SIG-M5 treated with dmso at 0.1 percent for 504 hours (cell line): Measurements from ENCODE around the gene CTNNA1.
"Not testable (repeated sequence)": the region's sequence is repeated elsewhere in the genome, so short reads cannot be mapped to it uniquely, and the experiment has no call there.

ENCODE experiments used
- DNase-seq: peaks from one replicate; lab custom pipeline; 2025; ENCODE audit not compliant: unreplicated experiment; lab: John Stamatoyannopoulos, UW

Gene CTNNA1

DNA sequence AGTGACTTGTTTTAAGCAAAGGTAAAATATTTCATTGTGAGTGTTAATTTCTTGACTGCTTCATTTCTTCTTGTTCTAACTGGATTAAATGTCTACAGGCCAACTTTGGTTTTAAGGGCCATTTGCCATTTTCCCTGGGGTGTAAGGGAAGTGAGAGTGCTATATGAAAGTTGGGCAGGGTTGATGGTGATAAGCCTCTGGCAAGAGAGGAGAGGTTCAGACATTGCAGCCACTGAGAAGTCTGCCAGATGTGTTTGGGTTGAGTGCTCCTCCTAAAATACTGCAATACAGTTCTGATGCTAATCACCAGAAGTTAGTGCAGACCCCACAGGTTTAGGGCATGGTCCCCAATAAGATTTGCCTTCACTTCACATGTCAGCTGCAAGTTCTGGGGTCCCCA, 136.8 kb downstream of the CTNNA1 start:
- DNase-seq = no peak

DNA sequence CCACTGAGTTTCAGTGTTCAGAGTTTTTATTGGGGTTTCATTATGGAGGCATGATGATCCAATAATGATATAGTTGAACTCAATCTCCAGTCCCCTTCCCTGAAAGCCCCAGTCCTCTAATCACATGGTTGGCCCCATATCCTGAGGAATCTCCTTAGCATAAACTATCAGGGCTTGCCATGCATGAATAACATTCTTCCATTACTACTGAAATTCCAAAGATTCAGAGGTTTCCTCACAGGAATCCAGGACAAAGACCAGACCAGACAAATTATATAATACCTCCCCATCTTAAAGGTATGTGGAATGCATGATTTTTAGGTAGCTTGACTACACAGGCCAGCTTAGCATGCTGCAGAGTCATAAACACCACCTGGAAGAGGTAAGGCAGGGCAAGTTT, 137.4 kb downstream of the CTNNA1 start:
- DNase-seq = no peak

DNA sequence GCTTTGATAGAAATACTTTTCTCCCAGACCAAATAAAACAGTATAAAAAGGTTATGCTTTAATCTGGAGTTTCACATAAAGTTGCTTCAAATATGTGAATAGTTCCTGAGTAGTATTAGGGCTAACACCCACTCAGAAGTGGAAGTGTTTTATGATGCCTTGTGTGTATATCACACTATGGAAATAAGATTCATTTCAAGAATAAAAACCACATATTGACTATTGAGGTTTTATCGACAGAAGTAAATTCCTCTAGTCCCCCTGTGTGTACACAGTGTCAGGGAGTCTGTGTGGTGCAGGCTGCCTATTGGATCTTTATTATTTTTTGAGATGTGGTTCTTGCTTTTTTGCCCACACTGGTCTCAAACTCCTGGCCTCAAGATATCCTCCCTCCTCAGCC, 142.7 kb downstream of the CTNNA1 start:
- DNase-seq = no peak

DNA sequence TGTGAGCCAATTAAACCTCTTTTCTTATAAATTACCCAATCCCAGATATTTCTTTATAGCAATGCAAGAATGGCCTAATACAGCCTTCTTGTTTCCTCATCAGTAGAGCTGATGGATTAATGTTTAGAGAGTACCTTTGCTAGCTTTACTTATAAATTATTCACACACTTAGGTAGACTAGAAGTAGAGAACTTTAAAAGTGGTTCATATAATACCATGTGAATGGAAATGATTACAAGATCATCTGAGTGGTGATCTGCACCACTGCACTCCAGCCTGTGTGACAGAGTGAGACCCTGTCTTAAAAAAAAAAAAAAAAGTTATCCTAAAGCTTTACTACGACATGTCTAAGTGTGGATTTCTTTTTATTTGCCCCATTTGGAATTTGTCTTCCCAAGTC, 145.1 kb downstream of the CTNNA1 start:
- no peak for DNase-seq

DNA sequence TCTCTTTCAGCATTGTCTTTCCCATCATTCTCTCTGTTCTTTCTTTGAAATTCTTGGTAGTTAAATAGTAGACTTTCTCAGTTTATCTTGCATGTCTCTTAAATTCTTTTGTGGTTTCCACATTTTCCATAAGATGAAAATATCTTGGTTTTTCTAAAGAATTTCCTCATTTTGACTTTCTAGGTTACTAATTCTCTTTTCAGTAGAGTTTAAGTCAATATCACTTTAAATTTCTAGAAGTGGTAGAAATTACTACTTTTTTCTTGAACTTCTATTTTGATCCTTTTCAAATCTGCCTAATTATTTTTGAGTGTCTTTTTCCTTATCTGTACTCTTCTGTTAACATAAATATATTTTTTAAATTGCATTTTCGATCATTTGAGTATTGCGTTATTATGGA, 145.5 kb downstream of the CTNNA1 start:
- DNase-seq = no peak

DNA sequence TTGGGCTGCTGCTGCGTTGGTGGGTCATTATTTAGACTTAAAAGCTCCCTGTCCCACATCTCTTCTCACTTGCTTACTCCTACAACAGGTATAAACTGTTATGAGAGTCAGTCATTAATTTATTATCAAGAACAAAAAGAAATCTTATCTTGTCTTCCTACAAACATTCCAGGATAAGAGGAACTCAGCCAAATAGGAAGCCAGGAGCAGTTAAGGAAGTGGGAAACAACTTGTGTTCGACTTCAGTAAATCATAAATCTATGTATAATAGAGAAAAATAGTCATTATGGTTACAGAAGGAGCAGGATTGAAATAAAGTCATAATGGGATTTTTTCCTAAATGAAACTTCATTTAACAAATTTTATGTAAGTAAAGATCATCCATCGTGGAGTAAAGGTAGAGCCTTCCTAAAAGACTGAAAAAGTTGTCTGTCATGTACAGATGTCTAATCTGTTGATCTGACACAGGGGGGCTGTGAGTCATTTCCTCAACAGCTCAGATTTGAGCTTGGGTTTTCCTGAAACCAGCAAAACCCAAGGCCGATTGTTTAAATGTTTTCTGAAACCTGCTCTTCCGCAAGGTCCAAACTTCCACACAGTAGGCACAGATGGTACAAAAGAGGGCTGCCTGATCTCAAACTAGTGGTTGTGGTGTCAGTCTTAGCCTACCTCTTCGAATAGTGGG, 147.2 kb downstream of the CTNNA1 start:
- DNase-seq = no peak

DNA sequence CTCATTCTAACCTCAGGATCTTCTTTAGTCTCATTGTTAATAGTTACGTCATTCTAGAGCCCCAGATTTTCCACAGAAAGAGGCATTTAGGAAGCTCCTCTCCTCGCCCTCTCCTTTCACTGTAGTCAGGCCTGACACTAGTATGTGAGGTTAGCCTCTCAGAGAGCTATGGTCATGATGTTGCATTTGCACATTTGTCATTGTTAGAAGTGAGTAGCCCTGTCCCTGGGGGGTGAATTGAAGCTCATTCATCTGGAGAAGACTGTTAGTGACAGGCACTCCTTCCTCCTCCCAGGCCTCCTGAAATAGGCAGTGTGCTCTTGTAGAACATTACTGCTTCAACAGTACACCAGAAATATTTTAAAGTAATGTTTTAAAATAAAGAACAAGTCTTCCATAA, 148.5 kb downstream of the CTNNA1 start:
- DNase-seq = no peak

DNA sequence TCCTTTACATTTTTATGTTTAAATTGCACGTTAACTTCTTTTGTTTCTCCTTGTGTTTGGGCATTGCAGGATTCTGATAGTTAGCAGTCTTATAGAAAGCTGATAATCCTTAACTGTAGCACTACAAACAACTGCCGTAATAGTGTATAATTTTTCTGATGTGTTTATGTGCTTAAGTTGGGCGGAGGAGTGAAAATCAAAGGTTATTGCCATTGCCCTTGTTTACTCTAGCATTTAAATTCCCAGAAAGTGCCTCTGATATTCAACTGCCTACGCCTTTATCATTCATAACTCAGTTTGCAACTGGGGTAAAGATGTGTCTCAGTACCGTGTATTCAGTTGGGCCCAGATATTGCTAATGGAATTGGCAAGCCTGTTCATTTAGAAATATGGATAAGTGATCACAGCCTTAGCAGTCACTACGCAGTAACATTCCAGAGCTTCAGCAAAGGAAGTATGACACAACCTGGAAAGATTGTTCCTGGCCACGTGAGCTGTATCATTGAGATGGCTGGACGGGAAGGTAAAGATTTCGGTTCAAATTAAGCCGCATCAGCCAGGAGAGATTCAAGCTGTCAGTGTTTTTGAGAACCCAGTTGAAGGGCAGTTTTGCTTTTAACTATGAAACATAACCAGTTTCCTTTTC, 150.0 kb downstream of the CTNNA1 start:
- no peak for DNase-seq

DNA sequence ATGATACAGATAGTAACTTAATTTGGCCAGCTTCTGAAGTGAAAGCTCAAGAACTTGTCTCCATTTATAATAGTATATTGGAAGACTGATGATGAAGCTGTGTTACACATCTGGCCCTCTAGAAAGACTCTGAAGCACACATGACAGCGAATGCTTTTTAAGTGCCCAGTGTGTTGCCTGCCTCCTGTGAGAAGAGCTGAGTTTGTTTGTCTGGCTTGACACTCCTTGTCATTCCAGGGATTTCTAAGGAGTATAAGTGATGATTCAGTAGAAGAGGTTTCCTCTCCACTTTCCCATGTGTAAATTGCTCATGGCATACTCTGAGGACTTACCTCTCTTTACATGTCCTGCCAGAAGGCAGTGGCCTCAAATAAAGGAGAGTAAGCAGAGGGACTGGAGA, 152.3 kb downstream of the CTNNA1 start:
- DNase-seq = no peak

DNA sequence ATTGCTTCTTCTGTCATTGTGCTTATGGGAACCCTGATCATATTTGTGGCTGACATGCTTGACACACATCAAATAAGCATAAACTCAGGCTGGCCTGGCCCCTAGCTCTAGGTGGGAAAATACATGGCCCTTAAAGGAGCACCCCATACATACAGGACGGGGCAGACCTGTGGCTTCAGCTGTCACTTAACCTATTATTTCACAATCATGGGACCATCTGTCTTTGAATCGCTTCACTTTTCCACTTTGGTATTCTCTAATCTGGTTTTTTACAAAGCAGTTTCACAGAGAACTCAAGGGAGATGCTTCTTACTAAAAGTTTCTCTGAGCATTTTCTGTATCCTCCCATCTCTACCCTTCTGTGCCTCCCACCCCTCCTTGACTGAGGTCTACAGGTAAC, 156.5 kb downstream of the CTNNA1 start:
- no peak for DNase-seq

DNA sequence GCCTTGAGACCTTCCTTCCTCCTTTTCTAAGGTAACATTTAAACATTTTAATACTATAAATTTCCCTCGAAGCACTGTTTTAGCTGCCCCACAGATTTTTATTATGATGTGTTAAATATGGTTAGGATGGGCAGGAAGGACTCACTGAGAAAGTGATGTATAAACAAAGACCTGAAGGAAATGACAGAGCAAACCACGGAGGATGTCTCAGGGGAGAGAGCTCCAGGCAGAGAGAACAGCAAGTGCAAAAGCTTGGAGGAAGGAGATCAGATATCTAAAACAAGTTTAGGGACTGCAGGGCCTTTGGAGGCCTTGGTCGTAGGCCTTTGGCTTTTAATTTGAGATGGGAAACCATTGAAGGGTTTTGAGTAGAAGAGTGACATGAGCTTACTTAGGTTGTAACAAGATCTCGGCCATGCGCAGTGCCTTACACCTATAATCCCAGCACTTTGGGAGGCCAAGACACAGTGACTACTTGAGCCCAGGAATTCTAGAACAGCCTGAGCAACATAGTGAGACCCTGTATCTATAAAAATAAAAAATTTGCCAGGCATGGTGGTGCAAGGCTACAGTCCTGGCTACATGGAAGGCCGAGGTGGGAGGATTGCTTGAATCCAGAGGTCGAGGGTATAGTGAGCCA, 157.4 kb downstream of the CTNNA1 start:
- DNase-seq = no peak

DNA sequence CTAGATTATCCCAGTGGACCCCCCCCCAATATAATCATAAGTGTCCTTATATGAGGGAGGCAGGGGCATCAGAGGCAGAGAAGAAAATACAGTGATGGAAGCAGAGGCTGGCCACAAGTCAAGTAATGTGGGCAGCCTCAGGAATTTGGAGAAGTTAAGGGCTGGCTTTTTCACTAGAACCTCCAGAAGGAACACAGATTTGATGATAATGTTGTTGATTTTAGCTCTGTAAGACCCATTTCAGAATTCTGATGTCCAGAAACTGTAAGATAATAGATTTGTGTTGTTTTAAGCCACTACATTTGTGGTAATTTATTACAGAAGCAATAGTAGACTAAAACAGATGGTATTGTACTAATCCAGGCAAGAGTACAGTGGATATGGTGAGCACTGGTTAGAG, 158.2 kb downstream of the CTNNA1 start:
- DNase-seq = no peak

DNA sequence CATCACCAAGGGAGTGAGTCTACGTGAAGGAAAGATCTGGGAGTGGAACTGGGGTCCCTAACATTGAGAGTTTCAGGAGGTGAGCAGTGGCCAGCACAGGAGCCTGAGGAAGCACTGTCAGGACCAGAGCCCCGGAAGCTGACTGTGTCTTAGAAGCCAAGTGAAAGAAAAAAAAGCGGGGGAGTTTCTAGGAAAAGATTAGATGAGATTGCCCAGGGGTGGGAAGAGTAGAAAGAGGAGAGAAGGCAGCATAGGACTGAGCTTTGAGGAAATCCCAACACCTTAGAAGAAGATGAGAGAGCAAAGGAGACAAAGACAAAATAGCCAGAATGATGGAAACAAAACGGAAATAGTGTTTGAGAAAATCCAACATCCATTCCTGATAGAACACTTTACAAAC, 158.9 kb downstream of the CTNNA1 start:
- no peak for DNase-seq

DNA sequence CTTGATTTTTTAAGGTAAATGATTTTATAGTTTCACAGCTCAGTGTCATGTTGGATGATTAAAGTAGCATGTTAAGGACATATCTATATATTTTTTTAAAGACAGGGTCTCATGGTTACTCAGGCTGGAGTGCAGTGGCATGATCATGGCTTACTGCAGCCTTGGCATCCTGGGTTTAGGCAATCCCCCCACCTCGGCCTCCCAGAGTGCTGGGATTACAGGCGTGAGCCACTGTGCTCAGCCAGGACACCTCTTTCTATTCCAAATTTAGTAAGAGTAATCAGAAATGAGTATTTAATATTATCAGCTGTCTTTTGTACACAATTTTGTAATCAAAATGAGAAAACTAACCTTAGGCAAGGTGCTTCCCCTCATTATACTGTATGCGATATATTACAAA, 160.5 kb downstream of the CTNNA1 start:
- no peak for DNase-seq

DNA sequence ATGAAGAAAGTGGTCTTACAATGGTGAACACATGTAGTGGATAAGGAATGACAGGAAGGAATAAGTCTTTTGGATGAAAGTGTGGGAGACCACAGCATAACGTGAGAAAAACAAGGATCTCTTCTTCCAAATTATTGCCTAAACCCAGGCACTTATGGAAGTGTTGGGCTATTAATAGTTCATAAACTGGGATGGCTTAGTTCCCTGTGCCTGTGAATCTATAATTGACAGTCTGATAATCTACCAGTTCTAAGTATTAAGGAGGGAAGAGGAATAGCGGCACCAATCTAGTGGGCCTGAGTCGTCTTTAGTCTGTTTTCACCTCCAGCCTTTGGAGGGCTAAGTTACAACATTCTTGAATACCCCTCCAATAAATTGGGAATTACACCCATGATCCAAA, 161.1 kb downstream of the CTNNA1 start:
- DNase-seq = no peak

DNA sequence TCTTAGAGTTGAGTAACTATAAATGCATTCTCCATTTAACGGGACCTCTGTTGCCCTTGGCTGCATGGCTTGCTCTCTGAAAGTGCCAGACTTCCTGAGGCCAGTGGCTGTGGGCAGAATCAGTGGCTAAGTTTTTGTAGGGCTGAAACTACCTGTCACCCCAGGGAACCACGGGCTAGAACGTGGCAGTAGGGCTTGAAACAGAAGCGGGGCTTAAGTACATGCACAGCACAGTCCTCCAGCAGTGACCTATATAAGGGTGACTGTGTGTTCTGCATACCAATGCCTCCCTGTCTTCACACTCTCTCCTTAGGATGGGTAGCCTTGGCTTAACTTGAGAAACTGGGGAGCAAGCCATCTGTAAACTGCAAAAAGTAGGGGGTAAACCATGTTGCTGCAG, 165.5 kb downstream of the CTNNA1 start:
- no peak for DNase-seq

DNA sequence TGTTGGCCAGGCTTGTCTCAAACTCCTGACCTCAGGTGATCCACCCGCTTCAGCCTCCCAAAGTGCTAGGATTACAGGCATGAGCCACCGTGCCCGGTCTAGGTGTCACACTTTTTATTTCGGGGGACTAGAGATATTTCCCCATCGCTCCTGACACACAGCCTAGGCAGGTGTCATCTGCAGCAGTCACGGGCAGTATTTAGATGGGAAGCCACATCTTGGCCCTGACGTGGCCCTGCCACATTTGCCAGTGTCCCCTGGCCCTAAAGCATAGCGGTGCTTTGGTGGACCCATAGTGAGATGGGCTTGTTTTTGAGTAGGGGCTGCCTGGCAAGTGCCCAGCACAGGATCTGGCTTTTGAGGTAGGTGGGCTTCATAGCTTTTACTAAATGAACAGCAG, 167.0 kb downstream of the CTNNA1 start:
- DNase-seq = no peak

DNA sequence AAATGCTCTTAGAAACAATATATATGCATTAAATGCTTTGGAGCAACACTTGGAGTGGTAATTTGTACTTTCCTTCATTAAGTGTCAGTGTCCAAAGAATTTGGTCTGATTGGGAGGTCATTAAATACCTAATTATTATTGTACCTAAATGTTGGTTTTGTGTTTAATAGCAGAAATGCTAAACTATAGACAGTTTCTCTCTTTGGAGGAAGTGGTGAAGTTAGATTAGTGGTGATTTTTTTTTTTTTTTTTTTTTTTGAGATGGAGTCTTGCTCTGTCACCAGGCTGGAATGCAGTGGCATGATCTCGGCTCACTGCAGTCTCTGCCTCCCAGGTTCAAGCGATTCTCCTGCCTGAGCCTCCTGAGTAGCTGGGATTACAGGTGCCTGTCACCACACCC, 168.1 kb downstream of the CTNNA1 start:
- not testable (repeated sequence) for DNase-seq

DNA sequence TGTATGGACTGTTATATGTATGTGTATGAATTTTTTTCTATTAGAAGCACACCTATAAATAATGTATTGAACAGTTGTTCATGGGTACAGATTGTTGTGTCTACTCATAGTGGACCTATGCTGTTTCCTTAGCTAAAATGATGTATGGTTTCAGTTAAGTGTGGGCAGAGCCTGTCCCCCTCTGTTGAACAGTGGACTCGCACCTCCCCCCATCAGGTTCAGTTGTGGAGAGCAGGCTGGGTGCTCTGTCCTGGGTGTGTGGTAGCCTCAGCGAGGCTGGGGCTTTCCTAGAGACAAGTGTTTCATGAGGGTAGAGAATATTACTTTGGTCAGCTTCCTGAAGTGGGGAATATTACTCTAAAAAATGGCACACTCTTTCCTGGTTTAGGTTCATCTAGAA, 169.3 kb downstream of the CTNNA1 start:
- DNase-seq = no peak

DNA sequence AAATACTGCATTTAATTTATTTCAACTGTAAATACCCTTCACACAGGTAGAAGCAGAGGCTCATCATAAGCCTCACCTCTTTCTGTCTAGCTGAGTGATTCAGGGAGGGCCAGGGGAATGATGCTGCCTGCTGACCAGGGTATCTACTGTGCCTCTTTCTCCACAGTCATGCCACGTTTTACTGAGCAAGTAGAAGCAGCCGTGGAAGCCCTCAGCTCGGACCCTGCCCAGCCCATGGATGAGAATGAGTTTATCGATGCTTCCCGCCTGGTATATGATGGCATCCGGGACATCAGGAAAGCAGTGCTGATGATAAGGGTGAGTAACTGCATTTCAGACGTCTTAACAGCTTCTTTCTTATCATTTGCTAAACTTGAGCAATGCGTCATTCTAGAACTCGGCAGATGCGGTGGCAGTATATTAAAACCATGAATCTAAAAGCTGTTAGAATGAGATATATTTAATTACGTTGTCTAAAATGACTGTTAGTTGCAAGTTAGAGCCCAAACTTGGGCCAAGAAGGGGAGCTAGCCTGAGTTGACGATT, 171.9 kb downstream of the CTNNA1 start:
- no peak for DNase-seq

DNA sequence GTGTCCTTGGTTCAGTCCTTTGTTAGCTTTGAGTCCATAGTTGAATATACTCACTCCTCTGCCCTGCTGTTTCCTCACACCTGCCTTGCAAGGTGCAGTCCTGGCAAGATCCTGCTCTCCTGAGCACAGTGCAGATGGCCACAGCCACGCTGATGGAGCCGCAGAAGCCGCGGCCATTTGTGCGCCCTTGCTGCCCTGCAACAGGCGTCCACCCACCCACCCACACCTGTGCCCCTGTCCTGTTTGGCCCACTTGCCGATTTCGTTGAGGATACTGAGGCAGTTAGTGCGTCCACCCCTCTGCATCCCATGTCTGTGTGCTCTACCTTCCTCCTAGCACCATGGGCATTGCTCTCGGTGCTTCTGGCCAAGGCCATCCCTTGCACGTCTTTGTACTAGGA, 173.0 kb downstream of the CTNNA1 start:
- no peak for DNase-seq

DNA sequence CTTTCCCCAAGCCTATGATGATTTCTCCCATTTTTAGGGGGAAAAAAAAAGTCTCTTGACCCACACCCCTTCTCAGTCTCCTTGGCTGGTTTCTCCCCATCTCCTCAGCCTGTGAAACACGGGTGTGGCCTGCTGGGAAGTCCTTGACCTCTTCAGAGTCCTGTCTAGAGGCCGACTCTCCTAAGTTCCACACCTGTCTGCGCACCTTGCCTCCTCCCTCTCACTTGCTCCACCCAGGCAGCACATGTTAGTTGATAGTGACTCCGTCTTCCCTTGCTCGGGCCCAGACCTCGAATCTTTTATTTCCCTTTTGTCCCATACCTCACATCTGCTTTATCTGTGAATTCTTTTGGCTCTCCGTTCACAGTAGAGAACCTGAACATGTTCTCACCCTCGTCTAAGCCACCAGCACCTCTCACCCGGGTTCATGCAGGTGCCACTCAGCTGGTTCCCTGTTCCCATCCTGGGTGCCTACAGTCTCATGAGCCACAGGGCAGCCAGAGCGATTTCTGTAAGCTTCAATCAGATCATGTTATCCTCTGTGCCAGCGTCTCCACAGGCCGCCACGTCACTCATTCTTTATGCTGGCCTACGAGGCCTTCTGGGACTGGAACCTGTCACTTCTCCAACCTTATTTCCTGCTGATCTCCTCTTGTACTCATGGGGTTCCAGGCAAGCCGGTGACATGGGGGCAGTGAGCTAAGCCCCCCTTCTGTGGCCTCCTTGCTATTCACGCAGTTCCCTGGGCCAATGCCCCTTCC, 173.6 kb downstream of the CTNNA1 start:
- DNase-seq = no peak
